H54 (cell line): Measurements from ENCODE around the gene HHAT.

Source experiments
- DNase-seq: peaks from one replicate; pipeline ENCODE4 v3.0.0; 2011; ENCODE audit warnings: low spot score, mixed read lengths; ENCODE audit not compliant: insufficient read length
- FAIRE-seq: peaks from 3 replicates; lab custom pipeline; 2011; peaks lifted over from hg19 to GRCh38; lab: Jason Lieb, UNC
- POLR2A ChIP-seq: IDR thresholded peaks from 2 replicates; pipeline ENCODE4 v1.6.1; 2011; ENCODE audit warnings: low read depth, mild to moderate bottlenecking, low read length

The HHAT gene

GRCh38 chr1:210438928-210439841, 110.5 kb downstream of the HHAT start:
- peak; percentile 35 for DNase-seq
- TF ChIP-seq POLR2A: no peak
- FAIRE-seq: peak; percentile 84

- no peak for DNase-seq
- TF ChIP-seq POLR2A: no peak
- no peak for FAIRE-seq
Measured at GRCh38 chr1:210440081-210440480, 111.4 kb downstream of the HHAT start.

GRCh38 chr1:210441028-210441427, 112.3 kb downstream of the HHAT start:
- no peak for DNase-seq
- TF ChIP-seq POLR2A: no peak
- FAIRE-seq: no peak

- no peak for TF ChIP-seq POLR2A
- FAIRE-seq: no peak
- DNase-seq: no peak
Measured at GRCh38 chr1:210445485-210445884, 116.8 kb downstream of the HHAT start.

- no peak for TF ChIP-seq POLR2A
- DNase-seq (no peak), FAIRE-seq (no peak)
Measured at GRCh38 chr1:210445931-210446330, 117.2 kb downstream of the HHAT start.

GRCh38 chr1:210446479-210446878, 117.8 kb downstream of the HHAT start:
- FAIRE-seq (peak; percentile 65), DNase-seq (peak; percentile 41)
- no peak for TF ChIP-seq POLR2A

- TF ChIP-seq POLR2A: no peak
- FAIRE-seq (no peak), DNase-seq (no peak)
Measured at GRCh38 chr1:210447456-210448057, 118.9 kb downstream of the HHAT start.

GRCh38 chr1:210448297-210448892, 119.7 kb downstream of the HHAT start:
- DNase-seq: peak; percentile 17
- FAIRE-seq: no peak
- TF ChIP-seq POLR2A: no peak

- FAIRE-seq (no peak), DNase-seq (no peak)
- no peak for TF ChIP-seq POLR2A
Measured at GRCh38 chr1:210455840-210456603, 127.3 kb downstream of the HHAT start.

GRCh38 chr1:210456731-210457255, 128.1 kb downstream of the HHAT start:
- no peak for TF ChIP-seq POLR2A
- DNase-seq: no peak
- FAIRE-seq: no peak

- no peak for TF ChIP-seq POLR2A
- no peak for FAIRE-seq
- DNase-seq: no peak
Measured at GRCh38 chr1:210457568-210457967, 128.9 kb downstream of the HHAT start.

- DNase-seq: peak; percentile 8
- no peak for TF ChIP-seq POLR2A
- peak; percentile 48 for FAIRE-seq
Measured at GRCh38 chr1:210464519-210465039, 135.9 kb downstream of the HHAT start.

- no peak for DNase-seq
- no peak for FAIRE-seq
- no peak for TF ChIP-seq POLR2A
Measured at GRCh38 chr1:210465150-210465549, 136.4 kb downstream of the HHAT start.
